Neuron (in vitro differentiated cells): ENCODE results near the gene PLPP2.
"Not testable (repeated sequence)": the region's sequence is repeated elsewhere in the genome, so short reads cannot be mapped to it uniquely, and the experiment has no call there.

ENCODE experiments used
- H2AFZ ChIP-seq: one replicate; pipeline ENCODE4 v1.6.1; 2013; ENCODE audit warnings: low read depth, mild to moderate bottlenecking, inconsistent platforms, low read length, moderate library complexity
- H3K27me3 ChIP-seq: one replicate; pipeline ENCODE4 v1.6.1; 2013; ENCODE audit warnings: low read length; ENCODE audit not compliant: insufficient read depth
- H3K36me3 ChIP-seq: one replicate; pipeline ENCODE4 v1.6.1; 2013; ENCODE audit warnings: low read length; ENCODE audit not compliant: insufficient read depth
- H3K4me1 ChIP-seq: one replicate; pipeline ENCODE4 v1.6.1; 2013; ENCODE audit warnings: low read length; ENCODE audit not compliant: insufficient read depth
- H3K4me3 ChIP-seq: 2 replicates; pipeline ENCODE4 v1.5.1; 2013; ENCODE audit warnings: mild to moderate bottlenecking, low read length, moderate library complexity
- H3K9me3 ChIP-seq: one replicate; pipeline ENCODE4 v1.6.1; 2013; ENCODE audit warnings: low read length

PLPP2 gene

DNA sequence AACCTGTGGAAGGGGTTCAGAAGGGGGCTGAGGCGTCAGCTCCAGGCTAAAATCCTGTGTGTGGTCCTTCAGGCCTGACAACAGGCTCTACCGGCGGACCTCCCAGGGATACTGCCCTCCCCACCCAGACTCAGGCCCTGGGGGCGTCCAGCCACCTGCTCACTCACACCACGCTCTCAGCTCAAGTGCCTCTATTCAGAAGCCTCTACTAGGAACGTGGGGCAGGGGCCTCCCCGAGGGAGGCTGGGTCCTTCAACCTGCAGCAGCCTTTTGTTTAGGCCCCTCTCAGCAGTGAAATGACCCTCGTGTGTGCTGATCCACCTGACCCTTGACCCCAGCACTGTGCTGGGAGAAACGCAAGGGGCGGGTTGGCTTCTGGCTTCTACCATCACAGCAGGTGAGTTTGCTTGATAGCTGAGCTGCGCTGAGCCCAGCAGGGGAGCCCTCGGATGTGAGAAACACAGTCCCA, 10.6 kb downstream of the PLPP2 start:
- Histone ChIP-seq H3K9me3 (no peaks in the 10 kb centered on the region), H3K27me3 (peaks cover under 1% of the 10 kb centered on the region), H3K4me3 (no peak overlapping the region), H3K36me3 (no peaks in the 10 kb centered on the region), H3K4me1 (peaks cover 11% of the 10 kb centered on the region), H2AFZ (no peak overlapping the region)

DNA sequence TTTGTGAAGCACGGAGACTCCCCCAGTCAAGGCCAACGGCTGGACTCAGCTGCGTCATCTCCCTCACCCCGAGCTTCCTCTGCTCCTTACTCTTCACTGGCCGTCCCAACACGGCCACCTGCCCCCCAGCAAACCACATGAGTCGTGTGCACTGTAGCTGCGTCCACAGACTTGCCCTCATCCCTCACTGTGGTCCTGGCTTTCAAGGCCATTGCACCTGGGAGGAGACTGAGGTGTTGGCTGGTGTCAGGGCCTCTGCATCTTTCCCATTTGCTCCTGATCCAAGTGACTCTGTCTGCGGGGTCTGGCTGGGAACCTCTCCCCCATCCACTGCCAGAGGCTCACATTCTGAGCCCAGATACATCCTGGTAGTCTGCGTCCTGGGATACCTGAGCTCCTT, 11.5 kb downstream of the PLPP2 start:
- Histone ChIP-seq H2AFZ (no peak overlapping the region), H3K4me1 (peaks cover 11% of the 10 kb centered on the region), H3K4me3 (no peak overlapping the region), H3K36me3 (no peaks in the 10 kb centered on the region), H3K27me3 (peaks cover 6% of the 10 kb centered on the region), H3K9me3 (no peaks in the 10 kb centered on the region)

DNA sequence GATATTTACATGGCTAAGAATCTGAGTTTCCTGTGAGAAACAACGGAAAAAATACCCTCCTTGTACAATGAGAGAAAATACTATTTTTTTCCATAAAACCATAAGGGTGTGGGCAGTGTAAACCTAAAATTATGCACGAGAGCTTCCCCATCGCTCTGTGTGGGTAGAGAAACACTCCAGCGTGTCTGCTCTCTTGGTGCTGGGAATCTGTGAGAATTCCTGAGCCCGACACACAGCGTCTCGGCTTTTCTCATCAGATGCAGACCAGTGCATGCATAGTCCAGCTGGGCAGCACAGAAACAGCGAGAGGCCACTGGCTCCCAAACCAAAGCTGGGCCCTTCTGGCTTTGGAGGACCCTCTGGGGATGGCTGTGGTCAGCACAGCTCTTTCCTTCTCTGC, 12.0 kb downstream of the PLPP2 start:
- no peaks in the 10 kb centered on the region for H3K9me3 ChIP-seq
- H3K4me1 ChIP-seq, result peaks cover 11% of the 10 kb centered on the region
- no peak overlapping the region for H2AFZ ChIP-seq
- no peak overlapping the region for H3K4me3 ChIP-seq
- peaks cover 6% of the 10 kb centered on the region for H3K27me3 ChIP-seq
- H3K36me3 ChIP-seq, result no peaks in the 10 kb centered on the region

DNA sequence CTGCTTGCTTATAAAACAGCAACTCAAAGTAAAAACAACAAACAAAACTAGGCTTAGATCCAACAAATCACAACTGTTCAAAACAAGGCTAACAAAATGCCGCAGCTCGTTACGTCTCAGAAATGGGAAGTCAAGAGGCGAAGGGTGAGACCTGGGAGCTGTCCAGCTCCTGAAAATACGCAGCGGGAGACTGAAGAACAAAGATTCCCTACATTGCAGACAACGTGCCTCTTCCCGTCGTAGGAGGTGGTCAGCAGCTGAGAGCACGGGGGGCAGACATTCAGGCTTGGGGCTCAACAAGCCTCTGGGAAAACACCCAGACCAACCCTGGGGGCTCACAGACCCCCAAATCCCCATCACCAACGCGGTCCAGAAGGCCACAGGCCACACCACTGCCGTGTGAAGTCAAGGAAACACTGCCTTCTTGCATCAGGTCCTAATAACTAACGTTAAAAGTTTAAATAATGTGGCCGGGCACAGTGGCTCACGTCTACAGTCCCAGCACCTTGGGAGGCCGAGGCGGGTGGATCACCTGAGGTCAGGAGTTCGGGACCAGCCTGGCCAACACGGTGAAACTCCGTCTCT, 13.5 kb downstream of the PLPP2 start:
- peaks cover 6% of the 10 kb centered on the region for H3K27me3 ChIP-seq
- no peaks in the 10 kb centered on the region for H3K36me3 ChIP-seq
- no peaks in the 10 kb centered on the region for H3K9me3 ChIP-seq

DNA sequence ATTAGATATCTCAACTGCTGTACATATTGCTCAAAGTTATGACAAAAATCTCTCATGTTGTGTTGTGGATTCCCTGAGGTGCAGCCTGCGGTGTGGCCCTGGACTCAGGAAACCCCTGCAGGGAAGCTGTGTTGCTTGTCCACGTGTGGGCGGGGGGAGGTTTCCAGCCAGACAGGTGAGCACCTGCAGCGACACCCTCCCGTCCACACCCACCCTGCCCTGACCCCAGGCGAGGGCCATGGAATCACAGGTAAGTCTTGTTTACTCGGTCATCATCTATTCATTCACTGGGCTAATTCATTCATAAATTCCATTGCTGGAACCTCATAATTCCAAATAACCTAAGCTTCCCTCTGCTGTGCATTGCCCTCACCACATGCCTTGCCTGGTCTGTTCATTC, 14.1 kb downstream of the PLPP2 start:
- no peak overlapping the region for H3K4me3 ChIP-seq
- no peak overlapping the region for H2AFZ ChIP-seq
- H3K36me3 ChIP-seq, result no peaks in the 10 kb centered on the region
- peaks cover 11% of the 10 kb centered on the region for H3K4me1 ChIP-seq
- no peaks in the 10 kb centered on the region for H3K9me3 ChIP-seq
- H3K27me3 ChIP-seq, result peaks cover 6% of the 10 kb centered on the region

More for the DNA sequence above, 13.5 kb downstream of the PLPP2 start:
- Histone ChIP-seq H2AFZ (no peak overlapping the region), H3K4me1 (peaks cover 11% of the 10 kb centered on the region), H3K4me3 (no peak overlapping the region)

DNA sequence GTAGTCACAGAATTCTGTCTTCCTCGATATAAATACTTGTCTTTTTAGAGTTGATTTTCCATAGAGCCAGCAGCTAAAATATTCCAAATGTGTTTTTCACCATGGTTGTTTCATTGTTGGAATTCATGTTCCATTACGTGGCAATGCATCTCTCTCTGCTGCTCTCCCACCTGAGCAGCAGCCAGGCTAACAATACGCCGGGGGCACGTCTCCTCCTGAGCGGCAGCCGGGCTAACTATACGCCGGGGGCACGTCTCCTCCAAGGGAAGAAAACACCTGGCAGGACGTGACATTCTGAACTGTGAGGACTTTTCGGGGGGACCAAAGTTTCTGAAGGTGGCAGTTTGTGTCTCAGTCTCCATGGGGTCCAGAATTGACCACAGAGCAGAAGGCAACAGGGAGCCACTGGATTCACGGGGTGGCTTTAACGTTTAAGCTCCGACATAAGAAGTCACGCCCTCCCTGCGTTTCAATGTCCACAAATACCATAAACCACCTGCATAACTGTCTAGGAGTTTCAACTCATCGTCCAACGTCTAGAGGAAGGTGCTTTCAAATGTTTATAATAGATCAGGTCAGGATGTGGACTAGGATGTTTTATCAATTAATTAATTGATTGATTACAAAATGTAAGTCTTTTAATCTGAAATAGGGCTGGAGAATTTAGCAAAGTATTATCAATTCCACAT, 15.1 kb downstream of the PLPP2 start:
- Histone ChIP-seq H3K4me1 (peaks cover 9% of the 10 kb centered on the region), H3K9me3 (no peaks in the 10 kb centered on the region), H2AFZ (no peak overlapping the region), H3K4me3 (no peak overlapping the region), H3K36me3 (no peaks in the 10 kb centered on the region), H3K27me3 (peaks cover 6% of the 10 kb centered on the region)

DNA sequence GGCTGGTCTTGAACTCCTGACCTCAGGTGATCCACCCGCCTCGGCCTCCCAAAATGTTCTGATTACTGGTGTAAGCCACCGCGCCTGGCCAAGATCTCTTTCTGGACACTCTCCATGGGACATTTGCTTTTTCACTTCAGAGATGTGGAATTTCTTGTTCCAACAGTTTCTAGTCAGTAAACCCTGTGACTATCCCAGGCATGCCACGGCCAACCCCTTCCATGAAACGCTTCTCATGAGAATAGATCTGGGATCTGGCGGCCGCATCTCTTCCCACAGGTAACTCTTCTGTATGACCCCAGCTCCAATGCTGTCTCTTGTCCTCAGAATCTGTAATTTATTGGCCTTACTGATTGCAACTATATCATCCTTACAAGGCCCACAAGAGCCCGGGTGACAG, 16.2 kb downstream of the PLPP2 start:
- Histone ChIP-seq H2AFZ (no peak overlapping the region), H3K27me3 (peaks cover 6% of the 10 kb centered on the region), H3K36me3 (no peaks in the 10 kb centered on the region), H3K4me3 (no peak overlapping the region), H3K4me1 (no peaks in the 10 kb centered on the region), H3K9me3 (no peaks in the 10 kb centered on the region)

DNA sequence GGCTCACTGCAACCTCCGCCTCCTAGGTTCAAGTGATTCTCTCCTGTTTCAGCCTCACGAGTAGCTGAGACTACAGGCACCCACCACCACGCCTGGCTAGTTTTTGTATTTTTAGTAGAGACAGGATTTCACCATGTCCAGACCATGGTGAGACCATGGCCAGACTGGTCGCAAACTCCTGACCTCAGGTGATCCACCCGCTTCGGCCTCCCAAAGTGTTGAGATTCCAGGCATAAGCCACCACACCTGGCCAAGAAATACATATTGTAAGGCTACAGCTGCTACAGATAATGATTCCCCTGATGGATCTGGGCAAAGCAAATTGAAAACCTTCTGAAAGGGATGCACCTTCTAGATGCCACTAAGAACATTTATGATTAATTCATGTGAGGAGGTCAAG, 17.8 kb downstream of the PLPP2 start:
- H3K4me1 ChIP-seq, result no peaks in the 10 kb centered on the region
- H3K4me3 ChIP-seq, result no peak overlapping the region
- H3K9me3 ChIP-seq, result no peaks in the 10 kb centered on the region
- H3K36me3 ChIP-seq, result no peaks in the 10 kb centered on the region
- no peak overlapping the region for H2AFZ ChIP-seq
- H3K27me3 ChIP-seq, result peaks cover 6% of the 10 kb centered on the region

DNA sequence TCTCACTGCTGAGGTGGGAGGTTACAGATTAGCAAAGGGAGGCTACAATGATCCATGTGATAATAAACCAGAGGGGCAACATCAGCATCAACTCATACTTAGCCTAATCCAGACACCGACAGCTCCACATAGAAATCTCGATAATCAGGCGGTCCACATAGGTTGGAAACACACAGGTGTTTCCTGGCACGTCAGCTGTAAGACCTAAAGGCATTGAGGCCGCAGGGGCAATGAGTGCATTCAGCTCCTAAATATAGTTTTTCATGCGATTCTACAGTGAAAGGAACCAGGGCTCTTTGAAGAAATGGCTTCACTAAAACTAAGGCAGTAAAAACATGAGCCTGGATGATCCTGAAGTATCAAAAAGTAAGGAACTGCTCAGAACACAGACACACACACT, 19.3 kb downstream of the PLPP2 start:
- Histone ChIP-seq H3K27me3 (peaks cover 10% of the 10 kb centered on the region), H3K4me3 (no peak overlapping the region), H2AFZ (no peak overlapping the region), H3K9me3 (no peaks in the 10 kb centered on the region), H3K36me3 (no peaks in the 10 kb centered on the region), H3K4me1 (no peaks in the 10 kb centered on the region)

DNA sequence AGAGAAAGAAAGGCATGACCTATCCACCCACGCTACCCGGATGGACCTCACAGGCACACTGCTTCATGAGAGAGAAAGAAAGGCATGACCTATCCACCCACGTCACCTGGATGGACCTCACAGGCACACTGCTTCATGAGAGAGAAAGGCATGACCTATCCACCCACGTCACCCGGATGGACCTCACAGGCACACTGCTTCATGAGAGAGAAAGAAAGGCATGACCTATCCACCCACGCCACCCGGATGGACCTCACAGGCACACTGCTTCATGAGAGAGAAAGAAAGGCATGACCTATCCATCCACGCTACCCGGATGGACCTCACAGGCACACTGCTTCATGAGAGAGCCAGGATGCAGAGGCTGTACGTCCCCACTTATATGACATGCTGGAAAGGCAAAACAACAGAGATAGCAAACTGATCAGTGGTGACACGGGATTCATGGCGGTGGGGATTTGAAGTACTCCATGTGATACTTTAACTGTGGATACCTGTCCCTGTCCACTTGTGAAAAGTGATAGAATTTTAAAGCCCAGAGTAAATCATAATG, 20.4 kb downstream of the PLPP2 start:
- peaks cover 19% of the 10 kb centered on the region for H3K27me3 ChIP-seq

DNA sequence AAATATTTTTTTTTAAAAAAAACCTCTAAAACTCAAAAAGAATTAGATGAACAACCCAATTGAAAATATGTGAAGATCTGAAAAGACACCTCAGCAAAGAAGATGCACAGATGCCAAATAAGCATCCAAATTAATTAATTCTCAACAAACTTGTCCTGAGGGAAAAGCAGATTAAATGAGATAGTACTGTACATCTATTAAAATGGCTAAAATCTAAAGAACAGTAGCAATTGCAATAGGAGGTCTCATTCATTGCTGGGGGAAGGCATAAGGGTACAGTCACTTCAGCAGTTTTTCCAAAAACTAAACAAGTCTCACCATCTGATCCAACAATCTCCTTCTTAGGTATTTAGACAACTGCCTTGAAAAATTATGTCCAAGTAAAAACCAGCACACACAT, 22.0 kb downstream of the PLPP2 start:
- H2AFZ ChIP-seq, result no peak overlapping the region
- no peak overlapping the region for H3K4me3 ChIP-seq
- peaks cover 25% of the 10 kb centered on the region for H3K27me3 ChIP-seq
- no peaks in the 10 kb centered on the region for H3K9me3 ChIP-seq
- H3K36me3 ChIP-seq, result no peaks in the 10 kb centered on the region
- no peaks in the 10 kb centered on the region for H3K4me1 ChIP-seq

More for the DNA sequence above, 20.4 kb downstream of the PLPP2 start:
- H3K4me3 ChIP-seq, H3K36me3 ChIP-seq, H3K4me1 ChIP-seq, H3K9me3 ChIP-seq, H2AFZ ChIP-seq: not testable (repeated sequence)

DNA sequence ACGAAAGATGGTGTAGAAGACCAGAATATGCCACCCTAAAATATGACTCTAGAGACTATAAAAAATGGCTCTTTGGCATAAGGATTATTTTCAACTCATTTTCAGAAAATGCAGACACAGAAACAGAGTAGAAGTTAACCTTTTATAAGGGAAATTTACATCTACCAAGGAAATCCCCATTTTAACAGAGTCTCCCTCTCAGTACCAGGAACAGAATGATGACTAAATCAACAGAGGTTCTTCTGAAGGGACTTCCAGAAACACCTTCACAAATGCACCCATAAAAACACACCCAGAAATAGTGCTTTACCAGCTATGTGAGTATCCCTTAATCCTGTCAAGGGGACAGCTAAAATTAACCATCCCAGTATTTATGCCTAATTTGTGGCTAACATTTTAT, 29.1 kb downstream of the PLPP2 start:
- H3K27me3 ChIP-seq, result peaks cover 20% of the 10 kb centered on the region
- no peaks in the 10 kb centered on the region for H3K36me3 ChIP-seq
- H3K9me3 ChIP-seq, result no peaks in the 10 kb centered on the region
- H2AFZ ChIP-seq, result no peak overlapping the region
- H3K4me3 ChIP-seq, result no peak overlapping the region
- no peaks in the 10 kb centered on the region for H3K4me1 ChIP-seq

DNA sequence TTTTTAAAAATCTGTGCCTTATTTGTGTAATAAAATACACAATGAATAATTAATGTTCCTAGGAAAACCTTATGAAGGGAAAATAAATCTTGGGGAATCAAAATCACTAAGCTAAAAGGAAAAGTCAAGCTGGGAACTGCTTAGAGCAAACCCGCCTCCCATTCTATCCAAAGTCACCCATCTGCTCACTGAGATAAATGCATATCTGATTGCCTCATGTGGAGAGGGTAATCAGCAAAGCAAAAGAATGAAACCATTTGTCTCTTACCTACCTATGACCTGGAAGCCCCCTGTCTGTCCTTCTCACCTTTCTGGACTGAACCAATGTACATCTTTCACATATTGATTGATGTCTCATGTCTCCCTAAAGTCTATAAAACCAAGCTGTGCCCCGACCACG, 34.4 kb downstream of the PLPP2 start:
- not testable (repeated sequence) for H3K4me3 ChIP-seq, H3K36me3 ChIP-seq

More for the DNA sequence above, 34.4 kb downstream of the PLPP2 start:
- not testable (repeated sequence) for H3K4me1 ChIP-seq, H3K9me3 ChIP-seq, H2AFZ ChIP-seq, H3K27me3 ChIP-seq
